Neural progenitor cell (in vitro differentiated cells): Measurements from ENCODE around the gene ZMYM1.

Experiments used
- CTCF ChIP-seq: fragments of 200-600 bp; sonication (generic); IDR thresholded peaks from 2 replicates; pipeline ENCODE4 v1.5.1; 2017; ENCODE audit warnings: antibody characterized with exemption, mild to moderate bottlenecking
- EZH2 ChIP-seq: fragments of 200-600 bp; sonication (generic); IDR thresholded peaks from 2 replicates; pipeline ENCODE4 v1.6.1; 2017; ENCODE audit warnings: antibody characterized with exemption, mild to moderate bottlenecking, moderate library complexity
- EZH2phosphoT487 ChIP-seq: fragments of 200-600 bp; sonication (generic); IDR thresholded peaks from 2 replicates; pipeline ENCODE4 v1.6.1; 2017; ENCODE audit warnings: antibody characterized with exemption

GRCh38 chr1:35032384-35032739 lies 46.8 kb upstream of the ZMYM1 start:
- TF ChIP-seq CTCF (no peak), EZH2 (no peak), EZH2phosphoT487 (no peak)
